ENCODE data around the gene PTMS. TPM values are rescaled to one million over a fixed set of nuclear protein-coding genes. Genes with fewer than 3 reads are reported as not detected.

The PTMS gene
- total RNA-seq, 1 donor from 2014 or later: 320 TPM

DNA sequence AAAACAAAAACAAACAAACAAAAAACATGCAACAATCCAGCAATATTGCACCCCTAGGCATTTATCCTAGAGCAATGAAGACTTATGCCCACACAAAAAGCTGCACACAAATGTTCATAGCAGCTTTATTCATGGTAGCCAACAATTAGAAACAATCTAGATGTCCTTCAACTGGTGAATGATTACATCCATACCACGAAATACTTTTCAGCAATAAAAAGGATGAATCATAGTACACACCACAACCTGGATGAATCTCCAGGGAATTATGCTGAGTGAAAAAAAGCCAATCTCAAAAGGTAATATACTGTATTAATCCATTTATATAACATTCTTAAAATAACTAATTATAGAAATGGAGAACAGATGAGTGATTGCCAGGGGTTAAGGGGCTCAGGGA is 41.0 kb downstream of the PTMS start:
- DNase-seq (ENCODE audit: low spot score in 2 of 2, unreplicated experiment in 2 of 2): no peak
- Mint-ChIP-seq H3K27ac (no peak overlapping the region), H3K4me3 (no peak overlapping the region), H3K36me3 (peaks cover 2% of the 10 kb centered on the region), H3K9me3 (peaks cover 3% of the 10 kb centered on the region), H3K4me1 (peaks cover 8% of the 10 kb centered on the region), H3K27me3 (ENCODE audit: low read depth) (no peaks in the 10 kb centered on the region)
- TF ChIP-seq, protein P1, sequence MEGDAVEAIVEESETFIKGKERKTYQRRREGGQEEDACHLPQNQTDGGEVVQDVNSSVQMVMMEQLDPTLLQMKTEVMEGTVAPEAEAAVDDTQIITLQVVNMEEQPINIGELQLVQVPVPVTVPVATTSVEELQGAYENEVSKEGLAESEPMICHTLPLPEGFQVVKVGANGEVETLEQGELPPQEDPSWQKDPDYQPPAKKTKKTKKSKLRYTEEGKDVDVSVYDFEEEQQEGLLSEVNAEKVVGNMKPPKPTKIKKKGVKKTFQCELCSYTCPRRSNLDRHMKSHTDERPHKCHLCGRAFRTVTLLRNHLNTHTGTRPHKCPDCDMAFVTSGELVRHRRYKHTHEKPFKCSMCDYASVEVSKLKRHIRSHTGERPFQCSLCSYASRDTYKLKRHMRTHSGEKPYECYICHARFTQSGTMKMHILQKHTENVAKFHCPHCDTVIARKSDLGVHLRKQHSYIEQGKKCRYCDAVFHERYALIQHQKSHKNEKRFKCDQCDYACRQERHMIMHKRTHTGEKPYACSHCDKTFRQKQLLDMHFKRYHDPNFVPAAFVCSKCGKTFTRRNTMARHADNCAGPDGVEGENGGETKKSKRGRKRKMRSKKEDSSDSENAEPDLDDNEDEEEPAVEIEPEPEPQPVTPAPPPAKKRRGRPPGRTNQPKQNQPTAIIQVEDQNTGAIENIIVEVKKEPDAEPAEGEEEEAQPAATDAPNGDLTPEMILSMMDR (IDR thresholded peaks at IDR 0.05; ENCODE audit: unreplicated experiment): no peak

DNA sequence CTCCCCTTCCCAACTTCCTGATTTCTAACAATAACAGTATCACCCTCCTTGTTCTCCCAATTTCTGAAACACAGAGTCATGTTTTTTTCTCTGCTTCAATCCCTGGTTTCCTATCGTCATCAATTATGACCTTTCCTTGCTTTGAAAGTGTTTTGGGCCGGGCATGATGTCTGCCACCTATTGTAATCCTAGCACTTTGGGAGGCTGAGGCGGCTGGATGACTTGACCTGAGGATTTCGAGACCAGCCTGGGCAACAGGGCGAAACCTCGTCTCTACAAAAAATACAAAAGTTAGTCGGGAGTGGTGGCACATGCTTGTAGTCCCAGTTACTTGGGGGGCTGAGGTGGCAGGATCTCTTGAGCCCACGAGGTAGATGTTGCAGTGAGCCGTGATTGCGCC is 42.9 kb downstream of the PTMS start:
- TF ChIP-seq, protein P1 (IDR thresholded peaks at IDR 0.05; ENCODE audit: unreplicated experiment): no peak
- H3K4me3 Mint-ChIP-seq: no peak overlapping the region
- no peak overlapping the region for H3K27ac Mint-ChIP-seq
- peaks cover 2% of the 10 kb centered on the region for H3K9me3 Mint-ChIP-seq
- peaks cover 8% of the 10 kb centered on the region for H3K4me1 Mint-ChIP-seq
- H3K36me3 Mint-ChIP-seq: peaks cover 2% of the 10 kb centered on the region
- no peak for DNase-seq (ENCODE audit: low spot score in 2 of 2, unreplicated experiment in 2 of 2)
- peaks cover 1% of the 10 kb centered on the region for H3K27me3 Mint-ChIP-seq (ENCODE audit: low read depth)

DNA sequence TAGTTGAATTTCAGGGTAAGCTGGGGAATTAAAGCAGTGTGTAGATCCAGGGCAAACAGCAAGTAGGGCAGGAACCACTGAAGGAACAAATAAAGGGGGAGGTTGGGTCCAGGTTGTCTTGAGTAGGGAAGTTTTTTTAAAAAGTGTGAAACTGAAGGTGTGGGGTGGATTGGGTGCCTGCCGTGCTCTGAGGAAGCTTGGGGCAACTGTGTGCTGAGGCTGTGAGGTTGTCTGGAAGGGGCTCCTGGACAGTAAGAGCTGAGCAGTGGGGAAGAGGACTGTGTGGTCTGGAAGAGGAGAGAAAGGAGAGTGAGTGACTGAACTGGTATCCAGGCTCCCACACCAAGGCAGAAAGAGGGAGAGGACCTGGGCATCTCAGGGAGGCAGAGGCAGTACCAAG is 44.6 kb downstream of the PTMS start:
- Mint-ChIP-seq H3K27me3 (ENCODE audit: low read depth) (peaks cover 6% of the 10 kb centered on the region), H3K9me3 (no peaks in the 10 kb centered on the region), H3K4me1 (peaks cover 8% of the 10 kb centered on the region), H3K4me3 (no peak overlapping the region), H3K27ac (peak overlapping the region; percentile 23), H3K36me3 (no peaks in the 10 kb centered on the region)
- TF ChIP-seq, protein P1 (IDR thresholded peaks at IDR 0.05; ENCODE audit: unreplicated experiment): no peak
- DNase-seq (ENCODE audit: low spot score in 2 of 2, unreplicated experiment in 2 of 2): no peak

DNA sequence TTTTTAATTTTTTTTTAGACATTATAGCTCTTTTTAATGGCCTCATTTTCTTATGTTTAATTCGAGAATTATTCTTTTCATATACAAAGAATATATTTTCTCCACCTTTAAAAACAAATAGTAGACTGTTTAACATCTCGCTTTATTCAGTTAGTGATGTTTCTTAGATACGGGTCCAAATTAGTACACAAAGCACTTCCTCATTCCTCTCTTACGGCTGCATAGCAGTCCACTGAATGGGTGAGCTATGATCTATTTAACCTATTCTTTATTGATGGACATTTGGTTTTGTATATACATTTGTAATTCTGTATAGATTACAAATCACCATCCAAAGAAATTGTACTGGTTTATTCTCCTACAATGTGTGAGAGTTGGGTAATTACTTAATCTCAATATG is 47.2 kb downstream of the PTMS start:
- no peak overlapping the region for H3K4me3 Mint-ChIP-seq
- no peak overlapping the region for H3K27ac Mint-ChIP-seq
- H3K27me3 Mint-ChIP-seq (ENCODE audit: low read depth): peaks cover 6% of the 10 kb centered on the region
- H3K9me3 Mint-ChIP-seq: no peaks in the 10 kb centered on the region
- no peaks in the 10 kb centered on the region for H3K36me3 Mint-ChIP-seq
- TF ChIP-seq, protein P1 (IDR thresholded peaks at IDR 0.05; ENCODE audit: unreplicated experiment): no peak
- DNase-seq (ENCODE audit: low spot score in 2 of 2, unreplicated experiment in 2 of 2): no peak
- H3K4me1 Mint-ChIP-seq: peaks cover 11% of the 10 kb centered on the region

DNA sequence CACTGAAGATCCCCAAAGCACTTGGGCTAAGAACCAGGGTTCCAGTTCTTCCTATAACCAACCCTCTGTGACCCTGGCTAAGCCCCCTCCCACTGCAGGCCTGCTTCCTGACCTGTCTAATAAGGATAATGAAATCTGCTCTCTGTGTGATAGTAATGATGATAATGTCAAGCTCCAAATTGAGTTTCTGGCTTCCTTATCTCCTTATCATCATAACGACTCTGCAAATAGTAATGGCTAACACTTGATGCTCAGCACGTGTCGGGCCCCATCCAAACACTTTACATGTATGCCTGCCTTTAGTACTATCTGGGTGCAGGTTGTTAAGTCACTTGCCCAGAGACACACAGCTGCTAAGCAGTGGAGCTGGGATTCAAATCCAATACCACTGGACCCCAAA is 50.4 kb downstream of the PTMS start:
- TF ChIP-seq, protein P1 (IDR thresholded peaks at IDR 0.05; ENCODE audit: unreplicated experiment): no peak
- H3K9me3 Mint-ChIP-seq: no peaks in the 10 kb centered on the region
- H3K36me3 Mint-ChIP-seq: no peaks in the 10 kb centered on the region
- peaks cover 6% of the 10 kb centered on the region for H3K27me3 Mint-ChIP-seq (ENCODE audit: low read depth)
- no peak for DNase-seq (ENCODE audit: low spot score in 2 of 2, unreplicated experiment in 2 of 2)
- peaks cover 28% of the 10 kb centered on the region for H3K4me1 Mint-ChIP-seq
- no peak overlapping the region for H3K27ac Mint-ChIP-seq
- H3K4me3 Mint-ChIP-seq: no peak overlapping the region

DNA sequence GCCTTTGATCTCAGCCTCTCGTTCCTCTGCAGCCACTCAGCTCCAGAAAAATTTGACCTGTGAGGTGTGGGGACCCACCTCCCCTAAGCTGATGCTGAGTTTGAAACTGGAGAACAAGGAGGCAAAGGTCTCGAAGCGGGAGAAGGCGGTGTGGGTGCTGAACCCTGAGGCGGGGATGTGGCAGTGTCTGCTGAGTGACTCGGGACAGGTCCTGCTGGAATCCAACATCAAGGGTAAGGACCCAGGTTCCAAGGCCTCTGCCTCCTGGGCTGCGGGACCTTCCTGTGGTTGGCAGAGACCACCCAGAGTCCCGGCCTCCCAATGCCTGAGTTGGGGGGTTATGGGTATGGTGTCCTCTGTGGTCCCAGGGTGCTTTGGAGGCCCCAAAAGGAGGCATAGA is 50.9 kb downstream of the PTMS start:
- TF ChIP-seq, protein P1 (IDR thresholded peaks at IDR 0.05; ENCODE audit: unreplicated experiment): no peak
- Mint-ChIP-seq H3K27ac (no peak overlapping the region), H3K4me1 (peaks cover 31% of the 10 kb centered on the region), H3K9me3 (no peaks in the 10 kb centered on the region), H3K4me3 (no peak overlapping the region), H3K27me3 (ENCODE audit: low read depth) (peaks cover 6% of the 10 kb centered on the region), H3K36me3 (no peaks in the 10 kb centered on the region)
- DNase-seq (ENCODE audit: low spot score in 2 of 2, unreplicated experiment in 2 of 2): no peak
